GM20000 (cell line): Measurements from ENCODE around the gene FARP1.

ENCODE experiments used
- DNase-seq: peaks from one replicate; pipeline ENCODE4 v3.0.0; 2012; ENCODE audit warnings: low spot score
- CTCF ChIP-seq: IDR thresholded peaks from 2 replicates; pipeline ENCODE4 v1.5.1; 2012; ENCODE audit warnings: mild to moderate bottlenecking, control low read depth; ENCODE audit errors: extremely low read depth, missing control alignments

Gene FARP1

GRCh38 chr13:98240135-98240534 lies 97.2 kb downstream of the FARP1 start:
- TF ChIP-seq CTCF, result no peak
- DNase-seq, result no peak

- DNase-seq, result no peak
- no peak for TF ChIP-seq CTCF
These were observed 98.1 kb downstream of the FARP1 start for GRCh38 chr13:98240974-98241373.

GRCh38 chr13:98241976-98242375 lies 99.1 kb downstream of the FARP1 start:
- DNase-seq, result no peak
- no peak for TF ChIP-seq CTCF

GRCh38 chr13:98242403-98242802 lies 99.5 kb downstream of the FARP1 start:
- DNase-seq, result no peak
- no peak for TF ChIP-seq CTCF

GRCh38 chr13:98243929-98244272 lies 101.0 kb downstream of the FARP1 start:
- no peak for DNase-seq
- TF ChIP-seq CTCF, result no peak

GRCh38 chr13:98246538-98247172 lies 103.8 kb downstream of the FARP1 start:
- no peak for TF ChIP-seq CTCF
- DNase-seq, result no peak

- no peak for TF ChIP-seq CTCF
- DNase-seq, result no peak
These were observed 108.8 kb downstream of the FARP1 start for GRCh38 chr13:98251708-98252107.
